Loucy (cell line): ENCODE measurements around the gene F11.

Experiments used
- H2AFZ ChIP-seq: fragments of 200-600 bp; sonication (generic); 2 replicates; pipeline ENCODE4 v1.6.0; 2016; ENCODE audit warnings: antibody characterized with exemption, mild to moderate bottlenecking, low read length, moderate library complexity
- H3F3A ChIP-seq: fragments of 200-600 bp; 2 replicates; pipeline ENCODE4 v1.6.0; 2016; ENCODE audit warnings: antibody characterized with exemption, low read depth, mild to moderate bottlenecking
- H3K27me3 ChIP-seq: fragments of 200-600 bp; sonication (generic); 2 replicates; pipeline ENCODE4 v1.6.1; 2014; ENCODE audit warnings: low read length, mild to moderate bottlenecking; ENCODE audit not compliant: insufficient read depth, poor library complexity, severe bottlenecking
- H3K36me3 ChIP-seq: fragments of 200-600 bp; sonication (generic); 2 replicates; pipeline ENCODE4 v1.6.1; 2016; ENCODE audit warnings: low read length; ENCODE audit not compliant: insufficient read depth
- H3K4me1 ChIP-seq: fragments of 200-600 bp; sonication (generic); 2 replicates; pipeline ENCODE4 v1.5.1; 2014; ENCODE audit warnings: low read length, mild to moderate bottlenecking; ENCODE audit not compliant: insufficient read depth, poor library complexity, severe bottlenecking
- H3K4me2 ChIP-seq: fragments of 200-600 bp; sonication (generic); 2 replicates; pipeline ENCODE4 v1.6.0; 2014; ENCODE audit warnings: antibody characterized with exemption, low read length, low read depth, mild to moderate bottlenecking; ENCODE audit not compliant: poor library complexity, severe bottlenecking
- H3K4me3 ChIP-seq: fragments of 200-600 bp; sonication (generic); 2 replicates; pipeline ENCODE4 v1.5.1; 2014; ENCODE audit warnings: low read length, mild to moderate bottlenecking, mixed read lengths; ENCODE audit not compliant: poor library complexity, severe bottlenecking
- H3K79me2 ChIP-seq: fragments of 200-600 bp; sonication (generic); 2 replicates; pipeline ENCODE4 v1.6.1; 2014; ENCODE audit warnings: low read length; ENCODE audit not compliant: insufficient read depth
- H3K9ac ChIP-seq: fragments of 200-600 bp; sonication (generic); 2 replicates; pipeline ENCODE4 v1.6.0; 2014; ENCODE audit warnings: mild to moderate bottlenecking, low read depth, low read length, moderate library complexity; ENCODE audit not compliant: poor library complexity, severe bottlenecking
- H3K9me2 ChIP-seq: fragments of 200-600 bp; sonication (generic); replicated peaks from 2 replicates; pipeline ENCODE4 v1.6.1; 2016; ENCODE audit warnings: low read depth, low read length, mixed read lengths
- H3K9me3 ChIP-seq: fragments of 200-600 bp; sonication (generic); 2 replicates; pipeline ENCODE4 v1.6.1; 2014; ENCODE audit warnings: mild to moderate bottlenecking, antibody characterized with exemption, low read length, low read depth; ENCODE audit not compliant: insufficient read depth
- H4K20me1 ChIP-seq: fragments of 200-600 bp; sonication (generic); 2 replicates; pipeline ENCODE4 v1.6.0; 2014; ENCODE audit warnings: antibody characterized with exemption, low read length, mild to moderate bottlenecking; ENCODE audit not compliant: insufficient read depth, poor library complexity, severe bottlenecking
- CTCF ChIP-seq: fragments of 200-600 bp; sonication (generic); conservative IDR thresholded peaks from 2 replicates; pipeline ENCODE4 v1.5.1; 2014; ENCODE audit warnings: mild to moderate bottlenecking, antibody characterized with exemption, low read length
- EZH2phosphoT487 ChIP-seq: fragments of 200-600 bp; IDR thresholded peaks from 2 replicates; pipeline ENCODE4 v1.6.1; 2018; ENCODE audit warnings: antibody characterized with exemption, mild to moderate bottlenecking, moderate library complexity, borderline replicate concordance

F11 gene

DNA sequence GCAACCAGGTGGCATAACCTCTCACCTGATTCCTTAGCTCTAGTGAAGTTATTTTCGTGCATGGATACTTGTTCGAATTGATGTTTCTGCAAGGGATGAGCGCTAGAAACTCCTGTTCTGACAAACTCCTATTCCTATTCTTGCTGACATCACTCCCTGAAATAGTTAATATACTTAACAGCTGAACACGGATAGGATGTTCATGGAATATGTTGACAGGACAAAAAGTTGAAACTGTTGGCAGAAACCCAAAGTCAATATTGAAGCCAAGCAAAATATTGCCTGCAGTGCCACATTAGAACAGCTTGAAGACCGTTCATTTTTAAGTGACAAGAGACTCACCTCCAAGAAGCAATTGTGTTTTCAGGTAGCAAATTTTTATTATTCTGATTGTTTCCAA is 38.8 kb upstream of the F11 start, which contains the start of gene KLKB1:
TSS of gene KLKB1 (plus strand) at position 287 of the 400 bp plus-strand sequence. CDS start 689 bp downstream, outside the sequence.
- Histone ChIP-seq H3K9ac (no peak within 1 kb of the TSS), H3F3A (no peaks in the 10 kb centered on the region), H4K20me1 (no peaks in the 10 kb centered on the region), H3K36me3 (no peaks in the 10 kb centered on the region), H3K79me2 (no peaks in the 10 kb centered on the region), H2AFZ (no peak within 1 kb of the TSS), H3K4me1 (no peaks in the 10 kb centered on the region), H3K9me3 (no peaks in the 10 kb centered on the region; the same call in 1 of the 2 replicates), H3K4me3 (no peak within 1 kb of the TSS), H3K4me2 (no peak within 1 kb of the TSS), H3K9me2 (no peaks in the 10 kb centered on the region), H3K27me3 (no peaks in the 10 kb centered on the region)
- TF ChIP-seq CTCF (no peak), EZH2phosphoT487 (no peak)

GRCh38 chr4:186227744-186228513 is 38.1 kb upstream of the F11 start:
- Histone ChIP-seq H3K36me3 (no peaks in the 10 kb centered on the region), H3K4me3 (no peak overlapping the region), H2AFZ (no peak overlapping the region), H3K9me3 (no peaks in the 10 kb centered on the region; the same call in 1 of the 2 replicates), H3K79me2 (no peaks in the 10 kb centered on the region), H3K27me3 (no peaks in the 10 kb centered on the region), H3K9ac (no peak overlapping the region), H3K4me2 (no peak overlapping the region), H4K20me1 (no peaks in the 10 kb centered on the region), H3K4me1 (no peaks in the 10 kb centered on the region), H3K9me2 (no peaks in the 10 kb centered on the region), H3F3A (no peaks in the 10 kb centered on the region)
- TF ChIP-seq CTCF (no peak), EZH2phosphoT487 (no peak)

- no peak overlapping the region for H3K9ac ChIP-seq
- no peaks in the 10 kb centered on the region; the same call in 1 of the 2 replicates for H3K9me3 ChIP-seq
- H2AFZ ChIP-seq, result no peak overlapping the region
- H3K36me3 ChIP-seq, result no peaks in the 10 kb centered on the region
- no peaks in the 10 kb centered on the region for H3F3A ChIP-seq
- no peak overlapping the region for H3K4me3 ChIP-seq
- H3K4me1 ChIP-seq, result no peaks in the 10 kb centered on the region
- H3K79me2 ChIP-seq, result no peaks in the 10 kb centered on the region
- TF ChIP-seq CTCF (no peak), EZH2phosphoT487 (no peak)
- no peaks in the 10 kb centered on the region for H3K9me2 ChIP-seq
- H4K20me1 ChIP-seq, result no peaks in the 10 kb centered on the region
- H3K4me2 ChIP-seq, result no peak overlapping the region
- no peaks in the 10 kb centered on the region for H3K27me3 ChIP-seq
Measured at GRCh38 chr4:186228514-186228894, 37.5 kb upstream of the F11 start.
